GM12878 (cell line): Measurements from ENCODE around the gene GSS. TPM values are rescaled to one million over a fixed set of nuclear protein-coding genes. Genes with fewer than 3 reads are reported as not detected.

Experiments used
- ATAC-seq: fragments of 200-7000 bp; cut with Tn5 transposase; 3 replicates; pipeline ENCODE4 v1.9.1; 2020; ENCODE audit warnings: mild to moderate bottlenecking, moderate library complexity
- BruUV-seq: library from RNA; stranded (reverse); fragments of 400-500 nt; replicated peaks from 2 replicates; lab custom pipeline; 2021; lab: Mats Ljungman, UMichigan
- CTCF ChIA-PET: fragments of 300-600 bp; sonication (Branson Sonifier 250); formaldehyde crosslinking; extraction: SDS; loops from one replicate; lab custom pipeline; 2021; ENCODE audit warnings: inconsistent platforms; lab: Yijun Ruan, JAX
- POLR2A ChIA-PET: fragments of 350-600 bp; formaldehyde crosslinking; extraction: SDS; loops from one replicate; lab custom pipeline; 2021; ENCODE audit warnings: inconsistent platforms; lab: Charles Lee
- RAD21 ChIA-PET: fragments of 300-600 bp; sonication (Branson Sonifier 250); formaldehyde crosslinking; loops from one replicate; lab custom pipeline; 2023; ENCODE audit warnings: antibody characterized with exemption; ENCODE audit not compliant: unreplicated experiment; lab: Charles Lee
- SMC1A ChIA-PET: fragments of 300-600 bp; sonication (Branson Sonifier 250); formaldehyde crosslinking; loops from one replicate; lab custom pipeline; 2023; ENCODE audit not compliant: unreplicated experiment, uncharacterized antibody; lab: Charles Lee
- DNase-seq: peaks from one replicate; pipeline ENCODE4 v3.0.0-alpha.2; 2011; ENCODE audit warnings: low read depth, low spot score
- FAIRE-seq: peaks from 3 replicates; lab custom pipeline; 2011; peaks lifted over from hg19 to GRCh38; lab: Jason Lieb, UNC
- H2AFZ ChIP-seq: 2 replicates; pipeline ENCODE4 v1.6.0; 2011; ENCODE audit warnings: low read depth, low read length, control low read depth; ENCODE audit not compliant: control insufficient read depth
- H3K27ac ChIP-seq: 2 replicates; pipeline ENCODE4 v1.5.1; 2011; ENCODE audit warnings: control low read depth; ENCODE audit not compliant: control insufficient read depth, insufficient read depth
- H3K27me3 ChIP-seq, 2 experiments: replicated peaks in 1 of 2; 2 replicates each; pipeline versions ENCODE4 v1.6.0 to v1.6.1; 2011; ENCODE audit warnings: low read length in 1 of 2; ENCODE audit not compliant: control insufficient read depth in 2 of 2, insufficient read depth in 2 of 2
- H3K36me3 ChIP-seq, 2 experiments: 2 replicates each; pipeline ENCODE4 v1.5.1; 2011; ENCODE audit warnings: low read length in 1 of 2; ENCODE audit not compliant: control insufficient read depth in 2 of 2, insufficient read depth in 2 of 2
- H3K4me1 ChIP-seq: 2 replicates; pipeline ENCODE4 v1.6.1; 2011; ENCODE audit warnings: mild to moderate bottlenecking, low read length, moderate library complexity, mixed read lengths; ENCODE audit not compliant: control insufficient read depth, insufficient read depth
- H3K4me2 ChIP-seq: 2 replicates; pipeline ENCODE4 v1.6.0; 2011; ENCODE audit warnings: control low read depth; ENCODE audit not compliant: control insufficient read depth, insufficient read depth
- H3K4me3 ChIP-seq: fragments of 200-600 bp; sonication (generic); 2 replicates; pipeline ENCODE4 v1.5.1; 2016
- H3K79me2 ChIP-seq: 2 replicates; pipeline ENCODE4 v1.6.0; 2011; ENCODE audit warnings: low read length; ENCODE audit not compliant: control insufficient read depth, insufficient read depth
- H3K9ac ChIP-seq: 2 replicates; pipeline ENCODE4 v1.8.0; 2011; ENCODE audit warnings: low read length, control low read depth, mixed read lengths; ENCODE audit not compliant: control insufficient read depth, insufficient read depth
- H3K9me3 ChIP-seq: replicated peaks from 3 replicates; pipeline ENCODE4 v1.5.1; 2011; ENCODE audit warnings: mild to moderate bottlenecking, low read length; ENCODE audit not compliant: control insufficient read depth, insufficient read depth
- H4K20me1 ChIP-seq: 2 replicates; pipeline ENCODE4 v1.6.0; 2011; ENCODE audit not compliant: control insufficient read depth, insufficient read depth
- CHD1 ChIP-seq: IDR thresholded peaks from 2 replicates; pipeline ENCODE4 v1.6.1; 2012; ENCODE audit warnings: low read depth, low read length, improper control_type of control experiment
- HDAC6 ChIP-seq: fragments of 200-600 bp; sonication (generic); IDR thresholded peaks from one replicate; pipeline ENCODE4 v1.8.0; 2017; ENCODE audit warnings: antibody characterized with exemption; ENCODE audit not compliant: unreplicated experiment
- NKRF ChIP-seq: fragments of 450-650 bp; conservative IDR thresholded peaks from 2 replicates; pipeline ENCODE4 v1.6.1; 2017; ENCODE audit warnings: mild to moderate bottlenecking, moderate library complexity
- SPI1 ChIP-seq: IDR thresholded peaks from 2 replicates; pipeline ENCODE4 v1.6.1; 2011; ENCODE audit warnings: low read depth, mild to moderate bottlenecking, low read length, moderate library complexity, borderline replicate concordance; ENCODE audit not compliant: insufficient read depth
- ZBTB33 ChIP-seq: fragments of 450-650 bp; IDR thresholded peaks from 2 replicates; pipeline ENCODE4 v1.6.1; 2017; ENCODE audit warnings: mild to moderate bottlenecking
- ZNF592 ChIP-seq: fragments of 450-650 bp; IDR thresholded peaks from 2 replicates; pipeline ENCODE4 v1.6.1; 2017; ENCODE audit warnings: mild to moderate bottlenecking, moderate library complexity
- WGBS: methylation state at CpG from one replicate; pipeline ENCODE4 v1.1.6; 2016; ENCODE audit warnings: low lambda C conversion rate; ENCODE audit not compliant: insufficient replicate concordance, insufficient coverage; ENCODE audit errors: missing lambda C conversion rate; 5-methylcytosine and 5-hydroxymethylcytosine counted together
- in situ Hi-C: fragments of 300-500 bp; cut with MboI; formaldehyde crosslinking; loops from 9 replicates; pipeline ENCODE4 v1.14.3; 2018; ENCODE audit warnings: mixed read lengths
- intact Hi-C: fragments of 100-400 bp; cut with micrococcal nuclease; formaldehyde crosslinking; loops from one replicate; pipeline ENCODE4 v1.14.2; 2022; ENCODE audit not compliant: unreplicated experiment
- polyA plus RNA-seq, 11 experiments: library from polyadenylated mRNA; depleted of rRNA in 4 of 11; unstranded in 6 of 11; stranded (reverse) in 5 of 11; fragments of >200 nt; fragmentation: Nextera tagmentation in 4 of 11; fragmentation: Illumina TruSeq in 1 of 11; extraction: Ambion mirVana in 4 of 11; extraction: Trizol in 1 of 11; gene quantifications; 1 replicate in 1 of 11; 2 replicates in 10 of 11; pipeline versions ENCODE4 v1.2.1 to v1.2.3, GENCODE V29; 2011 to 2016; ENCODE audit warnings: inconsistent platforms in 2 of 11, missing spikeins in 2 of 11, low read depth in 1 of 11
- total RNA-seq, 4 experiments: library from RNA; depleted of rRNA in 3 of 4; stranded (reverse); fragments of >200 nt in 3 of 4; fragmentation: Illumina TruSeq in 1 of 4; extraction: Trizol in 1 of 4; gene quantifications; 2 replicates each; pipeline versions ENCODE4 v1.2.1 to v1.2.3, GENCODE V29; 2013 to 2021

Gene GSS
- total and polyA plus RNA-seq, 10 of the 15 experiments (the other 5 are each of a cell fraction or from before 2014, with no cell fraction given), result 12.7 to 120 (median 67.4) TPM

GRCh38 chr20:34984756-34985261 lies 29.2 kb upstream of the GSS start:
- ATAC-seq, result no peak
- Histone ChIP-seq H3K4me3 (no peak overlapping the region), H2AFZ (no peak overlapping the region), H3K4me2 (no peak overlapping the region), H3K9me3 (no peaks in the 10 kb centered on the region), H3K36me3 (no peaks in the 10 kb centered on the region), H3K4me1 (no peaks in the 10 kb centered on the region), H3K27me3 (no peaks in the 10 kb centered on the region), H4K20me1 (no peaks in the 10 kb centered on the region), H3K27ac (no peak overlapping the region), H3K9ac (no peak overlapping the region), H3K79me2 (no peaks in the 10 kb centered on the region)
- CTCF ChIA-PET, result no interaction called here
- POLR2A ChIA-PET, result no interaction called here
- SMC1A ChIA-PET, result no interaction called here
- no peak for FAIRE-seq
- 48% methylated on average over 18 of the region's 18 CpGs for WGBS
- TF ChIP-seq NKRF (no peak), ZNF592 (no peak), SPI1 (no peak), CHD1 (no peak), ZBTB33 (no peak), HDAC6 (no peak)
- intact Hi-C loops (no loop called here), in situ Hi-C loops (no loop called here)
- BruUV-seq, result no TSS peak
- no peak for DNase-seq
- RAD21 ChIA-PET, result no interaction called here
